MM.1S (cell line): Measurements from ENCODE around the gene SYNJ1.
"Not testable (repeated sequence)": the region's sequence is repeated elsewhere in the genome, so short reads cannot be mapped to it uniquely, and the experiment has no call there.

Experiments
- DNase-seq: peaks from one replicate; pipeline ENCODE4 v3.0.0-alpha.2; 2015
- H2AFZ ChIP-seq: fragments of 300-600 bp; sonication (generic); 2 replicates; pipeline ENCODE4 v1.6.0; 2016; ENCODE audit warnings: antibody characterized with exemption, low read length
- H3F3A ChIP-seq: fragments of 300-600 bp; sonication (generic); 2 replicates; pipeline ENCODE4 v1.6.1; 2016; ENCODE audit warnings: mild to moderate bottlenecking, antibody characterized with exemption, low read length, moderate library complexity, mixed read lengths; ENCODE audit not compliant: insufficient read depth
- H3K27ac ChIP-seq: fragments of 300-600 bp; sonication (generic); 2 replicates; pipeline ENCODE4 v1.5.1; 2016; ENCODE audit warnings: mild to moderate bottlenecking, low read length
- H3K27me3 ChIP-seq: fragments of 300-600 bp; sonication (generic); replicated peaks from 2 replicates; pipeline ENCODE4 v1.6.0; 2016; ENCODE audit warnings: low read length; ENCODE audit not compliant: insufficient read depth
- H3K36me3 ChIP-seq: fragments of 300-600 bp; sonication (generic); replicated peaks from 2 replicates; pipeline ENCODE4 v1.6.1; 2016; ENCODE audit warnings: mild to moderate bottlenecking, low read length, mixed read lengths; ENCODE audit not compliant: insufficient read depth
- H3K4me1 ChIP-seq: fragments of 300-600 bp; sonication (generic); 2 replicates; pipeline ENCODE4 v1.6.1; 2016; ENCODE audit warnings: low read length, mixed read lengths
- H3K4me2 ChIP-seq: fragments of 300-600 bp; sonication (generic); 2 replicates; pipeline ENCODE4 v1.6.0; 2016; ENCODE audit warnings: low read depth, low read length
- H3K4me3 ChIP-seq: fragments of 300-600 bp; sonication (generic); 2 replicates; pipeline ENCODE4 v1.5.1; 2016; ENCODE audit warnings: low read length, mixed read lengths
- H3K79me2 ChIP-seq: fragments of 300-600 bp; sonication (generic); 2 replicates; pipeline ENCODE4 v1.6.1; 2016; ENCODE audit warnings: mixed run types, low read length, mixed read lengths
- H3K9ac ChIP-seq: fragments of 300-600 bp; sonication (generic); 2 replicates; pipeline ENCODE4 v1.6.1; 2016; ENCODE audit warnings: low read length, mixed read lengths
- H3K9me2 ChIP-seq: fragments of 300-600 bp; sonication (generic); replicated peaks from 2 replicates; pipeline ENCODE4 v1.6.1; 2016; ENCODE audit warnings: mild to moderate bottlenecking, low read length, mixed read lengths; ENCODE audit not compliant: insufficient read depth
- H3K9me3 ChIP-seq: fragments of 300-600 bp; sonication (generic); replicated peaks from 2 replicates; pipeline ENCODE4 v1.6.1; 2016; ENCODE audit warnings: mild to moderate bottlenecking, low read length, mixed read lengths; ENCODE audit not compliant: insufficient read depth
- H4K20me1 ChIP-seq: fragments of 300-600 bp; sonication (generic); 2 replicates; pipeline ENCODE4 v1.6.1; 2016; ENCODE audit warnings: mild to moderate bottlenecking, low read length, moderate library complexity, mixed read lengths; ENCODE audit not compliant: insufficient read depth
- CTCF ChIP-seq: fragments of 300-600 bp; sonication (generic); IDR thresholded peaks from 2 replicates; pipeline ENCODE4 v1.5.1; 2016; ENCODE audit warnings: antibody characterized with exemption, low read length, mixed read lengths
- EZH2 ChIP-seq: fragments of 300-600 bp; sonication (generic); optimal IDR thresholded peaks from 2 replicates; pipeline ENCODE3; 2017; ENCODE audit warnings: low read depth, mild to moderate bottlenecking, antibody characterized with exemption, low read length, mixed read lengths
- EZH2phosphoT487 ChIP-seq: fragments of 300-600 bp; sonication (generic); IDR thresholded peaks from 2 replicates; pipeline ENCODE4 v1.6.1; 2018; ENCODE audit warnings: antibody characterized with exemption, low read length

Gene SYNJ1

GRCh38 chr21:32749662-32750061 lies 21.8 kb upstream of the SYNJ1 start:
- Histone ChIP-seq H3K27ac (no peak overlapping the region), H3K9ac (no peak overlapping the region), H3K4me1 (0 out of 2 replicates have a peak, but pooled peaks cover 5% of the 10 kb centered on the region), H3K9me2 (no peaks in the 10 kb centered on the region), H3K36me3 (peaks cover 25% of the 10 kb centered on the region; the same call in 1 of the 2 replicates), H3F3A (no peaks in the 10 kb centered on the region), H3K79me2 (peaks cover 29% of the 10 kb centered on the region), H4K20me1 (no peaks in the 10 kb centered on the region; the same call in 1 of the 2 replicates), H3K4me3 (no peak overlapping the region), H3K9me3 (no peaks in the 10 kb centered on the region), H2AFZ (no peak overlapping the region), H3K27me3 (no peaks in the 10 kb centered on the region), H3K4me2 (no peak overlapping the region)
- no peak for DNase-seq
- TF ChIP-seq EZH2 (no peak), EZH2phosphoT487 (no peak), CTCF (no peak)

- Histone ChIP-seq H3K9me2 (no peaks in the 10 kb centered on the region), H3K27ac (no peak overlapping the region), H3K4me1 (0 out of 2 replicates have a peak, but pooled peaks cover 5% of the 10 kb centered on the region), H4K20me1 (no peaks in the 10 kb centered on the region; the same call in 1 of the 2 replicates), H3K4me3 (no peak overlapping the region), H2AFZ (no peak overlapping the region), H3K79me2 (peaks cover 29% of the 10 kb centered on the region), H3K36me3 (peaks cover 19% of the 10 kb centered on the region; the same call in 1 of the 2 replicates), H3K9ac (no peak overlapping the region), H3K4me2 (no peak overlapping the region), H3F3A (no peaks in the 10 kb centered on the region), H3K9me3 (no peaks in the 10 kb centered on the region), H3K27me3 (no peaks in the 10 kb centered on the region)
- DNase-seq: no peak
- TF ChIP-seq EZH2 (no peak), CTCF (no peak), EZH2phosphoT487 (no peak)
Observed at GRCh38 chr21:32748529-32748928, 20.7 kb upstream of the SYNJ1 start.

- H3K4me3 ChIP-seq: no peak overlapping the region
- no peak overlapping the region for H2AFZ ChIP-seq
- H3K9me3 ChIP-seq: no peaks in the 10 kb centered on the region
- H3K79me2 ChIP-seq: peaks cover 29% of the 10 kb centered on the region
- no peak overlapping the region for H3K4me2 ChIP-seq
- no peak for TF ChIP-seq EZH2phosphoT487
- no peak for TF ChIP-seq EZH2
- no peak for TF ChIP-seq CTCF
- no peaks in the 10 kb centered on the region for H3K27me3 ChIP-seq
- DNase-seq: no peak
- H3K27ac ChIP-seq: peak overlapping the region; percentile 3; the same call in 1 of the 2 replicates
- peaks cover 22% of the 10 kb centered on the region; the same call in 1 of the 2 replicates for H3K36me3 ChIP-seq
- H3K9ac ChIP-seq: no peak overlapping the region
- H3K4me1 ChIP-seq: peaks cover 14% of the 10 kb centered on the region
- no peaks in the 10 kb centered on the region for H3K9me2 ChIP-seq
- peaks cover 3% of the 10 kb centered on the region; the same call in 1 of the 2 replicates for H3F3A ChIP-seq
- no peaks in the 10 kb centered on the region; the same call in 1 of the 2 replicates for H4K20me1 ChIP-seq
Observed at GRCh38 chr21:32747396-32747795, 19.6 kb upstream of the SYNJ1 start.

- not testable (repeated sequence) for H3K4me2 ChIP-seq, H3K27me3 ChIP-seq, H3K27ac ChIP-seq, DNase-seq, H3F3A ChIP-seq, H3K9ac ChIP-seq, H4K20me1 ChIP-seq, H3K9me3 ChIP-seq, H3K4me3 ChIP-seq, H3K9me2 ChIP-seq, H2AFZ ChIP-seq
- peaks cover 22% of the 10 kb centered on the region; the same call in 1 of the 2 replicates for H3K36me3 ChIP-seq
- H3K4me1 ChIP-seq: peaks cover 17% of the 10 kb centered on the region
- peaks cover 29% of the 10 kb centered on the region for H3K79me2 ChIP-seq
Observed at GRCh38 chr21:32746711-32747110, 18.9 kb upstream of the SYNJ1 start.
